ENCODE measurements around the gene SEMA5A. TPM values are rescaled to one million over a fixed set of nuclear protein-coding genes. Genes with fewer than 3 reads are reported as not detected.

The SEMA5A gene
- total and polyA plus RNA-seq, 2 of the 8 experiments (the other 6 are each of a cell fraction or from before 2014, with no cell fraction given): 5.3 to 8.9 TPM

DNA sequence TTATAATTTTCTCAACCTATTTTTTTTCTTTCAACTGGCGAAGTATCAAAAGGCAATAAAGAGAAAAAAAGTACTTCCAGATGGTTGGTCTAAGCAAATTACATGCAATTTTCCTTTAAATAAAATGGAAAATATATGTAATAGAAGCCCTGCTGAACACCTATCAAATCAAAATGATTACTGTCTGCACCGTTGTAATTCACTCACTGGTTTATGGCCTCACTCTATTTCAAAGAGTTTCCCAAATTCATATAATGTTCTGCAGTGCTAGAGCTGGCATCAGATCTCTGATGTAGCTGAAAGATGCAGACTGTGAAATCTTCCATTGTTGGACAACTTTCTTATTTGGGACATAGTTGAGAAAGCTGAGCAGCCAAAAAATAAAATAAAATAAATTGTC lies 130.3 kb downstream of the SEMA5A start:
- H4K5ac ChIP-seq (ENCODE audit: insufficient read length, low read depth, low read length): no peak overlapping the region
- ChIA-PET POLR2A (ENCODE audit: partially characterized antibody) (interaction anchor here (0.9 kb wide), 1 partner anchor 49 kb away, joined by 3 read pairs; no protein-coding TSS in a partner anchor), CTCF (ENCODE audit: partially characterized antibody) (interaction anchor here (1.1 to 1.4 kb wide), 3 partner anchors 12 to 54 kb away, joined by 3 read pairs; no protein-coding TSS in a partner anchor)
- H2BK5ac ChIP-seq (ENCODE audit: low read depth, low read length): no peak overlapping the region
- no peak overlapping the region for H3K9ac ChIP-seq (replicated peaks in 1 of 4; ENCODE audit: extremely low read depth in 1 of 4, low read depth in 3 of 4, low read length in 3 of 4)
- no peak overlapping the region for H4K8ac ChIP-seq (ENCODE audit: extremely low read depth, insufficient read depth, low read length)
- no peak overlapping the region for H3K4me3 ChIP-seq (ENCODE audit: extremely low read depth in 1 of 4, insufficient read depth in 2 of 4, low read depth in 3 of 4, low read length in 4 of 4)
- no peak overlapping the region for H2BK15ac ChIP-seq (ENCODE audit: low read length)
- H3K27me3 ChIP-seq (replicated peaks in 1 of 4; ENCODE audit: control insufficient read depth in 3 of 4, extremely low read depth in 1 of 4, insufficient read depth in 3 of 4, low read length in 3 of 4): no peaks in the 10 kb centered on the region
- FAIRE-seq (no peak), DNase-seq (ENCODE audit: low read depth in 1 of 2, low spot score in 2 of 2) (no peak)
- no peak overlapping the region for H2BK120ac ChIP-seq (replicated peaks; ENCODE audit: low read depth, low read length)
- H3K18ac ChIP-seq (ENCODE audit: extremely low read depth, low read length): no peak overlapping the region
- no peak overlapping the region for H3K4ac ChIP-seq (replicated peaks; ENCODE audit: insufficient read length, low read depth, low read length)
- no peak overlapping the region for H2BK12ac ChIP-seq (ENCODE audit: low read depth, low read length)
- H3K27ac ChIP-seq (ENCODE audit: low read depth, low read length): no peak overlapping the region
- no peak overlapping the region for H3K56ac ChIP-seq (replicated peaks; ENCODE audit: insufficient read length, low read depth, low read length)
- peaks cover 0 to 2% of the 10 kb centered on the region in 2 experiments for H4K20me1 ChIP-seq (replicated peaks in 1 of 2; ENCODE audit: control insufficient read depth in 1 of 2, insufficient read depth in 2 of 2, low read length in 2 of 2)
- H3K4me1 ChIP-seq (replicated peaks in 1 of 4; ENCODE audit: control insufficient read depth in 3 of 4, insufficient read depth in 4 of 4, low read length in 3 of 4): no peaks in the 10 kb centered on the region
- no peak overlapping the region for H2BK20ac ChIP-seq (ENCODE audit: low read length)
- H2AFZ ChIP-seq (ENCODE audit: low read length): no peak overlapping the region
- H3K36me3 ChIP-seq (ENCODE audit: control insufficient read depth in 2 of 4, insufficient read depth in 4 of 4, low read length in 3 of 4): no peaks in the 10 kb centered on the region
- 97% methylated on average over 2 of the region's 2 CpGs; no CpG with 5 or more reads in 1 of the 2 experiments for WGBS, 2 experiments (ENCODE audit: extremely low coverage in 1 of 2, insufficient coverage in 1 of 2, insufficient read length in 1 of 2, insufficient replicate concordance in 2 of 2, low coverage in 1 of 2, low lambda C conversion rate in 2 of 2, missing lambda C conversion rate in 1 of 2)
- no peak overlapping the region for H4K91ac ChIP-seq (replicated peaks; ENCODE audit: insufficient read length, low read length)
- H3K79me1 ChIP-seq (ENCODE audit: low read depth, low read length): no peaks in the 10 kb centered on the region
- no peak overlapping the region for H2AK5ac ChIP-seq (ENCODE audit: low read depth, low read length)
- H3K79me2 ChIP-seq (ENCODE audit: control insufficient read depth in 1 of 2, insufficient read depth in 2 of 2, low read length in 2 of 2): no peaks in the 10 kb centered on the region
- no peaks in the 10 kb centered on the region; a peak in 1 of 4 replicates for H3K9me3 ChIP-seq (ENCODE audit: insufficient read depth in 2 of 2, low read depth in 1 of 2, low read length in 1 of 2)
- H3K4me2 ChIP-seq (ENCODE audit: insufficient read depth in 1 of 2, low read depth in 2 of 2, low read length in 2 of 2): no peak overlapping the region
- H3K23ac ChIP-seq (ENCODE audit: insufficient read length): no peak overlapping the region
- H3K14ac ChIP-seq (ENCODE audit: insufficient read length): no peak overlapping the region
- no peaks in the 10 kb centered on the region for H3K23me2 ChIP-seq (ENCODE audit: low read depth, low read length)
- TF ChIP-seq RAD21 (IDR thresholded peaks at IDR 0.05 in 1 of 2, conservative IDR thresholded peaks at IDR 0.05 in 1 of 2; ENCODE audit: low read depth in 2 of 2, low read length in 2 of 2) (no peak), POU5F1 (IDR thresholded peaks at IDR 0.05; ENCODE audit: low read depth, low read length) (no peak), BRCA1 (IDR thresholded peaks at IDR 0.05; ENCODE audit: low read depth, low read length) (no peak), SIN3A (conservative IDR thresholded peaks at IDR 0.05 in 1 of 2, IDR thresholded peaks at IDR 0.05 in 1 of 2; ENCODE audit: low read depth in 1 of 2, low read length in 2 of 2) (no peak), TAF1 (IDR thresholded peaks at IDR 0.05; ENCODE audit: low read depth, low read length) (no peak), NRF1 (IDR thresholded peaks at IDR 0.05; ENCODE audit: low read depth, low read length) (no peak), HDAC6 (IDR thresholded peaks at IDR 0.05; ENCODE audit: low read depth, low read length) (no peak), BCL11A (IDR thresholded peaks at IDR 0.05; ENCODE audit: low read depth in 2 of 2, low read length in 2 of 2) (no peak), SP2 (IDR thresholded peaks at IDR 0.05; ENCODE audit: low read length) (no peak), CREB1 (IDR thresholded peaks at IDR 0.05) (no peak), SAP30 (IDR thresholded peaks at IDR 0.05; ENCODE audit: insufficient read depth, insufficient replicate concordance, low read length) (no peak), MAFK (IDR thresholded peaks at IDR 0.05; ENCODE audit: low read depth, low read length) (no peak), ZNF274 (IDR thresholded peaks at IDR 0.05; ENCODE audit: borderline replicate concordance, extremely low read depth, low read length) (no peak), YY1 (IDR thresholded peaks at IDR 0.05; ENCODE audit: low read depth, low read length) (no peak), SP4 (IDR thresholded peaks at IDR 0.05; ENCODE audit: low read length) (no peak), TEAD4 (IDR thresholded peaks at IDR 0.05; ENCODE audit: low read depth, low read length) (no peak)

Measured in H1 (cell line).